Caco-2 (cell line): Measurements from ENCODE around the gene RASGRP3. TPM values are rescaled to one million over a fixed set of nuclear protein-coding genes. Genes with fewer than 3 reads are reported as not detected.

Source experiments
- BruUV-seq: library from RNA; stranded (reverse); fragments of 400-500 nt; replicated peaks from 2 replicates; lab custom pipeline; 2021; lab: Mats Ljungman, UMichigan
- CTCF ChIA-PET: fragments of 300-600 bp; sonication (Branson Sonifier 250); formaldehyde crosslinking; loops from one replicate; lab custom pipeline; 2022; ENCODE audit warnings: antibody characterized with exemption; lab: Charles Lee
- POLR2A ChIA-PET: fragments of 300-600 bp; sonication (Branson Sonifier 250); formaldehyde crosslinking; loops from one replicate; lab custom pipeline; 2022; ENCODE audit warnings: antibody characterized with exemption; lab: Charles Lee
- DNase-seq, 2 experiments: peaks; one replicate each; pipeline versions ENCODE4 v3.0.0 to v3.0.0-alpha.2; 2020 to 2022
- H3K27me3 ChIP-seq: replicated peaks from 2 replicates; pipeline ENCODE4 v1.6.0; 2011; ENCODE audit warnings: low read length; ENCODE audit not compliant: control insufficient read depth, insufficient read depth
- H3K36me3 ChIP-seq: 2 replicates; pipeline ENCODE4 v1.5.1; 2011; ENCODE audit warnings: low read length; ENCODE audit not compliant: control insufficient read depth, insufficient read depth
- H3K4me1 ChIP-seq: fragments of 250-450 bp; sonication (Bioruptor Pico); 2 replicates; pipeline ENCODE4 v1.5.1; 2020; ENCODE audit warnings: mild to moderate bottlenecking
- H3K4me3 ChIP-seq: 2 replicates; pipeline ENCODE4 v1.5.1; 2011; ENCODE audit warnings: low read depth, mild to moderate bottlenecking, control low read depth, low read length
- H3K9me3 ChIP-seq: fragments of 250-450 bp; sonication (Bioruptor Pico); 2 replicates; pipeline ENCODE4 v1.5.1; 2020; ENCODE audit warnings: mild to moderate bottlenecking, moderate library complexity
- H3K27ac Mint-ChIP-seq: one replicate; pipeline ENCODE4 v1.8.0; 2022; ENCODE audit warnings: mixed read lengths; ENCODE audit not compliant: unreplicated experiment
- H3K27me3 Mint-ChIP-seq: one replicate; pipeline ENCODE4 v1.8.0; 2022; ENCODE audit warnings: mixed read lengths; ENCODE audit not compliant: insufficient read depth, unreplicated experiment
- H3K36me3 Mint-ChIP-seq: one replicate; pipeline ENCODE4 v1.8.0; 2022; ENCODE audit warnings: mild to moderate bottlenecking, mixed read lengths; ENCODE audit not compliant: insufficient read depth, unreplicated experiment
- H3K4me1 Mint-ChIP-seq: one replicate; pipeline ENCODE4 v1.8.0; 2022; ENCODE audit warnings: low read depth, mixed read lengths; ENCODE audit not compliant: unreplicated experiment
- H3K4me3 Mint-ChIP-seq: one replicate; pipeline ENCODE4 v1.8.0; 2022; ENCODE audit warnings: mild to moderate bottlenecking, moderate library complexity, mixed read lengths; ENCODE audit not compliant: unreplicated experiment
- H3K9me3 Mint-ChIP-seq: one replicate; pipeline ENCODE4 v1.8.0; 2022; ENCODE audit warnings: mixed read lengths; ENCODE audit not compliant: unreplicated experiment
- intact Hi-C: fragments of 100-400 bp; cut with micrococcal nuclease; formaldehyde crosslinking; loops from one replicate; pipeline ENCODE4 v1.10.0; 2022; ENCODE audit not compliant: unreplicated experiment
- total RNA-seq: library from RNA; stranded (reverse); gene quantifications from 2 replicates; pipeline ENCODE4 v1.2.3, GENCODE V29; 2022
- TF ChIP-seq, protein P1 (sequence below), 2 experiments: fragments of 200-600 bp in 1 of 2; IDR thresholded peaks; 1 replicate in 1 of 2; 2 replicates in 1 of 2; pipeline versions ENCODE4 v1.5.1 to v1.8.0; 2011 to 2022; ENCODE audit warnings: antibody characterized with exemption in 1 of 2, control low read depth in 1 of 2, inconsistent platforms in 1 of 2, low read depth in 1 of 2, low read length in 1 of 2, mild to moderate bottlenecking in 1 of 2, moderate library complexity in 1 of 2; ENCODE audit not compliant: insufficient read depth in 1 of 2, severe bottlenecking in 1 of 2, unreplicated experiment in 1 of 2

RASGRP3 gene
- total RNA-seq, 1 experiment from 2014 or later, result 9.2 TPM

DNA sequence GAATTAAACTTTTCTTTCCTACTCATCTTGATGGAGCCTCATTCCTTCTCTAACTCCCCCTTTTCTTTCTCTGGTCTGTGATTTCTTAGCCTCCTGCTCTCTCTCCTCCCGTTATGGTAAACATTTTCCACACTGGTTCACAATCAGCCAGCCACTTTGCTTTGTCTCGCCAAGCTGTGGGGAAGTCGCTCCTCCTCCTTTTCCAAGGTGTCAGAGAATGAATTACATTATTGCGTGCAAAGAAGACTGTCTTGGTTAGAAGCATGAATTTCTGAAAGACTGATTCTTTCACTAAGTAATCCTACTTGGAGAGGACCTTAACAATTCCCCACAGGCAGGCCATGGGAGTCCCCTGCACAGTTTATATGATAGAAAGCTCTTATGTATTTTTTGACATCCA lies 46.1 kb downstream of the RASGRP3 start:
- no peaks in the 10 kb centered on the region for H3K36me3 Mint-ChIP-seq
- BruUV-seq, result no TSS peak
- TF ChIP-seq, protein P1, sequence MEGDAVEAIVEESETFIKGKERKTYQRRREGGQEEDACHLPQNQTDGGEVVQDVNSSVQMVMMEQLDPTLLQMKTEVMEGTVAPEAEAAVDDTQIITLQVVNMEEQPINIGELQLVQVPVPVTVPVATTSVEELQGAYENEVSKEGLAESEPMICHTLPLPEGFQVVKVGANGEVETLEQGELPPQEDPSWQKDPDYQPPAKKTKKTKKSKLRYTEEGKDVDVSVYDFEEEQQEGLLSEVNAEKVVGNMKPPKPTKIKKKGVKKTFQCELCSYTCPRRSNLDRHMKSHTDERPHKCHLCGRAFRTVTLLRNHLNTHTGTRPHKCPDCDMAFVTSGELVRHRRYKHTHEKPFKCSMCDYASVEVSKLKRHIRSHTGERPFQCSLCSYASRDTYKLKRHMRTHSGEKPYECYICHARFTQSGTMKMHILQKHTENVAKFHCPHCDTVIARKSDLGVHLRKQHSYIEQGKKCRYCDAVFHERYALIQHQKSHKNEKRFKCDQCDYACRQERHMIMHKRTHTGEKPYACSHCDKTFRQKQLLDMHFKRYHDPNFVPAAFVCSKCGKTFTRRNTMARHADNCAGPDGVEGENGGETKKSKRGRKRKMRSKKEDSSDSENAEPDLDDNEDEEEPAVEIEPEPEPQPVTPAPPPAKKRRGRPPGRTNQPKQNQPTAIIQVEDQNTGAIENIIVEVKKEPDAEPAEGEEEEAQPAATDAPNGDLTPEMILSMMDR (IDR thresholded peaks at IDR 0.05; ENCODE audit: insufficient read depth in 1 of 2, low read depth in 1 of 2, low read length in 1 of 2, severe bottlenecking in 1 of 2, unreplicated experiment in 1 of 2), result no peak
- intact Hi-C loops, result no loop called here
- H3K4me1 Mint-ChIP-seq, result no peaks in the 10 kb centered on the region
- H3K4me3 Mint-ChIP-seq, result no peak overlapping the region
- Histone ChIP-seq H3K36me3 (no peaks in the 10 kb centered on the region), H3K4me3 (no peak overlapping the region), H3K4me1 (no peaks in the 10 kb centered on the region), H3K9me3 (no peaks in the 10 kb centered on the region), H3K27me3 (no peaks in the 10 kb centered on the region)
- no peaks in the 10 kb centered on the region for H3K27me3 Mint-ChIP-seq
- POLR2A ChIA-PET, result no interaction called here
- H3K9me3 Mint-ChIP-seq, result no peaks in the 10 kb centered on the region
- no peak overlapping the region for H3K27ac Mint-ChIP-seq
- no peak for DNase-seq
- CTCF ChIA-PET, result no interaction called here

DNA sequence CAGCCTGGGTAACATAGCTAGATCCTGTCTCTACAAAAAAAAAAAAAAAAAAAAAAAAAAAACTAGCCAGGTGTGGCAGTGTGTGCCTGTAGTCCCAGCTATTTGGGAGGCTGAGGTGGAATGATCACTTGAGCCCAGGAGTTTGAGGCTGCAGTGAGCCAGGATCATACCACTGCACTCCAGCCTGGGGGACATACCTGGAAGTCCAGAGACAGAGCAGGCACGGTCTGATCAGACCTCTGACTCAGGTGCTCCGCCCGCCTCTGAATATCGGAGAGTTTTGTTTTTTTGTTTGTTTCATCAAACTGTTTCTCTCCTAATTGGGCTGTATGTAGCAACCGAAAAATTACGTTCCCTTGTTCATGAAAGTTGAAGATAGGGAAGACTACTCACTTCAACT lies 49.2 kb downstream of the RASGRP3 start:
- Mint-ChIP-seq H3K4me1 (no peaks in the 10 kb centered on the region), H3K4me3 (no peak overlapping the region), H3K27ac (no peak overlapping the region), H3K36me3 (no peaks in the 10 kb centered on the region), H3K27me3 (no peaks in the 10 kb centered on the region), H3K9me3 (no peaks in the 10 kb centered on the region)
- ChIA-PET POLR2A (no interaction called here), CTCF (no interaction called here)
- Histone ChIP-seq H3K4me3 (no peak overlapping the region), H3K9me3 (no peaks in the 10 kb centered on the region), H3K27me3 (no peaks in the 10 kb centered on the region), H3K36me3 (no peaks in the 10 kb centered on the region), H3K4me1 (no peaks in the 10 kb centered on the region; the same call in 1 of the 2 replicates)
- no peak for DNase-seq
- intact Hi-C loops, result no loop called here
- TF ChIP-seq, protein P1 (IDR thresholded peaks at IDR 0.05; ENCODE audit: insufficient read depth in 1 of 2, low read depth in 1 of 2, low read length in 1 of 2, severe bottlenecking in 1 of 2, unreplicated experiment in 1 of 2), result no peak
- no TSS peak for BruUV-seq

DNA sequence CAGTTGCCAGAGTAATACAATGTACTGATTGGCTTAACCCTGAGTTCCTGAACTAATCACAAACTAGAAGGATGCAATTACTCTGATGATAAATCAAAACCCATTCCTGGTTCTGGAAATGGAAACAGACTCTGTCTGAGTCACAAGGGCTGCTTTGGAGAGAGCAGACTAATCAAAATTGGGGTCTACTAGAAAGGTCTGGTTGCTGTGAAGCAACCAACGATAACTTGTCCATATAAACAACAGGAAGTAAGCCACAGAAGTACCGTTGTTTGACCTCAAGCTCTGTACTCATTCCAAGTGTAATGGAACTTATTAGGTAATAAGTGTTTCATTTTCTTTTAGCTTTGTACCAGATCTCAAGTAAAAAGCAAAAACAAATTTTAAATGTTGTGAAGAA lies 49.7 kb downstream of the RASGRP3 start:
- no peak overlapping the region for H3K4me3 ChIP-seq
- ChIA-PET CTCF (no interaction called here), POLR2A (no interaction called here)
- Mint-ChIP-seq H3K36me3 (no peaks in the 10 kb centered on the region), H3K4me1 (no peaks in the 10 kb centered on the region), H3K4me3 (no peak overlapping the region), H3K9me3 (no peaks in the 10 kb centered on the region), H3K27ac (no peak overlapping the region), H3K27me3 (no peaks in the 10 kb centered on the region)
- no peak for DNase-seq
- no peaks in the 10 kb centered on the region for H3K36me3 ChIP-seq
- TF ChIP-seq, protein P1 (IDR thresholded peaks at IDR 0.05; ENCODE audit: insufficient read depth in 1 of 2, low read depth in 1 of 2, low read length in 1 of 2, severe bottlenecking in 1 of 2, unreplicated experiment in 1 of 2), result no peak
- no TSS peak for BruUV-seq
- no peaks in the 10 kb centered on the region for H3K27me3 ChIP-seq
- intact Hi-C loops, result no loop called here
- H3K4me1 ChIP-seq, result no peaks in the 10 kb centered on the region; the same call in 1 of the 2 replicates
- H3K9me3 ChIP-seq, result no peaks in the 10 kb centered on the region
